ENCODE measurements around the gene DCDC1. TPM values are rescaled to one million over a fixed set of nuclear protein-coding genes. Genes with fewer than 3 reads are reported as not detected.

The DCDC1 gene
- total RNA-seq, 1 experiment from 2014 or later: 1.5 TPM

DNA sequence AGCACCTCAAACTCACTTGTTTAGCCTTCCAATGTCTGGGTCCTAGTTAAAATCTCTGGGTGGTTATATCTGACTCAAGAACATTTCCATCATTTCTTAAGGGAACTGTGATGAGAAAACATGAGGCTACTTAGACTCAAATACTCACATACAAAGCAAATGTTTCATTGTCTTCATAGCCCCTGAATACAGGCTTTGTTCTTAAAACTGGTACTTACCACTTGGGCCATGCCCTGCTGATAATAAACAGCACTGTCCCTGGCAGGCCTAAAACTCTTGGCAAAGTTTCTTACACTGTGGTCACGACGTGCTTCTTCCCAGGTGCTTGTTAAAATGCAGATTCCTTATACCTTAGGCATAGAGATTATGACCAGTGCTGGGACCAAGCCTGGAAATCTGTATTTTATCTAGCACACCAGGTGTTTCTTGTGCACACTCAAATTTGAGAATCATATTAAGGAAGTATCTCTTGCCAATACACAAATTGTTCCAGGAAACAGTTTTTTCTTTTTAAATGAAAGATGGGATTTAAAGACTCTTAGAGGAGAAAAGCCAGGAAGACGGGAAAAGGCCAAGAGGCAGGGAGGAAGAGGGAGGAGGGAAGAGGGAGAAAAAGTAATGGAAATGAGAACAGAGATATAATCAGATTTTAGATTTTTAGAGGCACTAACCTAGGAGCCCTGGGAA lies 495.5 kb downstream of the DCDC1 start:
- Histone ChIP-seq H3K4me1 (ENCODE audit: control insufficient read depth in 1 of 2, insufficient read depth in 2 of 2, low read length in 2 of 2) (no peaks in the 10 kb centered on the region), H3K79me2 (ENCODE audit: insufficient read depth, low read length) (no peaks in the 10 kb centered on the region), H3K9ac (ENCODE audit: low read length) (no peak overlapping the region), H3K9me3 (ENCODE audit: control insufficient read depth in 1 of 2, insufficient read depth in 1 of 2, low read depth in 1 of 2, low read length in 2 of 2) (no peaks in the 10 kb centered on the region), H3K4me3 (replicated peaks in 1 of 2; ENCODE audit: low read depth in 1 of 2, low read length in 2 of 2) (no peak overlapping the region), H4K20me1 (ENCODE audit: insufficient read depth) (no peaks in the 10 kb centered on the region), H3K4me2 (ENCODE audit: low read length) (no peak overlapping the region), H3K36me3 (ENCODE audit: control insufficient read depth in 1 of 2, insufficient read depth in 2 of 2, low read length in 2 of 2) (no peaks in the 10 kb centered on the region), H2AFZ (ENCODE audit: low read depth, low read length, poor library complexity, severe bottlenecking) (no peak overlapping the region), H3K27me3 (ENCODE audit: insufficient read depth, low read length) (peaks cover 32% of the 10 kb centered on the region), H3K9me2 (ENCODE audit: insufficient read depth) (no peaks in the 10 kb centered on the region), H3K27ac (ENCODE audit: low read depth, low read length) (no peak overlapping the region)
- ChIA-PET POLR2A (no interaction called here), RAD21 (ENCODE audit: low non-redundant PET in 1 of 2, low total read pairs in 2 of 2, uncharacterized antibody in 2 of 2, unreplicated experiment in 2 of 2) (no interaction called here), CTCF (no interaction called here)
- intact Hi-C loops (cut with micrococcal nuclease): no loop called here
- ATAC-seq: no peak
- DNase-seq (ENCODE audit: low read depth, low spot score): no peak
- no peak for TF ChIP-seq CBX3 (IDR thresholded peaks at IDR 0.05; ENCODE audit: low read depth)
- no peak for TF ChIP-seq FOSL1 (IDR thresholded peaks at IDR 0.05; ENCODE audit: low read depth)
- no TSS peak for BruUV-seq (replicated peaks)

DNA sequence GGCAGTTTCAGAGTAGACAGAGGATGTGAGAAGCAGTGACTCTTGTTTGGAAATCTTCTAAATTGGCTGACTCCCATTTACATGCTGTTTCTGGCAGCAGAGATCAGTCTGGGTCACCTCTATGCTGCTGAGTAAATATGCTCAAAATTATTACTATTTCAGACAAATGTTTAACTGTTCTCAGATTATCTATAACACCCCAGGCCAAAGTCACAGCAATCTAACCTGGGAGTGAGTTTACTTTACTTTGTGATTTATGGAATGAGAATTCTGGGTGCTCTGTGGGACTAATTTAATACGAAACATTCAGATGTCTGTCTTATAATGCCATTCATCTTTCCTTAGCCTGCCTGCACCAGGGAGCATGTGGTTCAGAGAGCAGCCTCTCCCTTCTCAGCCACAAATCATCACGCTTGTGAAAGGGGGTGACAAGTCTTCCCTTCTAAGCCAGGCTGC lies 500.9 kb downstream of the DCDC1 start:
- Histone ChIP-seq H2AFZ (ENCODE audit: low read depth, low read length, poor library complexity, severe bottlenecking) (no peak overlapping the region), H3K4me3 (replicated peaks in 1 of 2; ENCODE audit: low read depth in 1 of 2, low read length in 2 of 2) (no peak overlapping the region), H3K9ac (ENCODE audit: low read length) (no peak overlapping the region), H3K9me3 (ENCODE audit: control insufficient read depth in 1 of 2, insufficient read depth in 1 of 2, low read depth in 1 of 2, low read length in 2 of 2) (no peaks in the 10 kb centered on the region), H3K27ac (ENCODE audit: low read depth, low read length) (no peak overlapping the region), H3K36me3 (ENCODE audit: control insufficient read depth in 1 of 2, insufficient read depth in 2 of 2, low read length in 2 of 2) (no peaks in the 10 kb centered on the region), H4K20me1 (ENCODE audit: insufficient read depth) (no peaks in the 10 kb centered on the region), H3K27me3 (ENCODE audit: insufficient read depth, low read length) (peaks cover 11% of the 10 kb centered on the region; the same call in 1 of the 2 replicates), H3K9me2 (ENCODE audit: insufficient read depth) (no peaks in the 10 kb centered on the region), H3K79me2 (ENCODE audit: insufficient read depth, low read length) (no peaks in the 10 kb centered on the region), H3K4me2 (ENCODE audit: low read length) (no peak overlapping the region), H3K4me1 (ENCODE audit: control insufficient read depth in 1 of 2, insufficient read depth in 2 of 2, low read length in 2 of 2) (no peaks in the 10 kb centered on the region)
- no TSS peak for BruUV-seq (replicated peaks)
- intact Hi-C loops (cut with micrococcal nuclease): no loop called here
- RAD21 ChIA-PET (ENCODE audit: low non-redundant PET in 1 of 2, low total read pairs in 2 of 2, uncharacterized antibody in 2 of 2, unreplicated experiment in 2 of 2): no interaction called here
- ATAC-seq (no peak), DNase-seq (ENCODE audit: low read depth, low spot score) (no peak)
- POLR2A ChIA-PET: no interaction called here
- CTCF ChIA-PET: no interaction called here
- TF ChIP-seq, protein P1, sequence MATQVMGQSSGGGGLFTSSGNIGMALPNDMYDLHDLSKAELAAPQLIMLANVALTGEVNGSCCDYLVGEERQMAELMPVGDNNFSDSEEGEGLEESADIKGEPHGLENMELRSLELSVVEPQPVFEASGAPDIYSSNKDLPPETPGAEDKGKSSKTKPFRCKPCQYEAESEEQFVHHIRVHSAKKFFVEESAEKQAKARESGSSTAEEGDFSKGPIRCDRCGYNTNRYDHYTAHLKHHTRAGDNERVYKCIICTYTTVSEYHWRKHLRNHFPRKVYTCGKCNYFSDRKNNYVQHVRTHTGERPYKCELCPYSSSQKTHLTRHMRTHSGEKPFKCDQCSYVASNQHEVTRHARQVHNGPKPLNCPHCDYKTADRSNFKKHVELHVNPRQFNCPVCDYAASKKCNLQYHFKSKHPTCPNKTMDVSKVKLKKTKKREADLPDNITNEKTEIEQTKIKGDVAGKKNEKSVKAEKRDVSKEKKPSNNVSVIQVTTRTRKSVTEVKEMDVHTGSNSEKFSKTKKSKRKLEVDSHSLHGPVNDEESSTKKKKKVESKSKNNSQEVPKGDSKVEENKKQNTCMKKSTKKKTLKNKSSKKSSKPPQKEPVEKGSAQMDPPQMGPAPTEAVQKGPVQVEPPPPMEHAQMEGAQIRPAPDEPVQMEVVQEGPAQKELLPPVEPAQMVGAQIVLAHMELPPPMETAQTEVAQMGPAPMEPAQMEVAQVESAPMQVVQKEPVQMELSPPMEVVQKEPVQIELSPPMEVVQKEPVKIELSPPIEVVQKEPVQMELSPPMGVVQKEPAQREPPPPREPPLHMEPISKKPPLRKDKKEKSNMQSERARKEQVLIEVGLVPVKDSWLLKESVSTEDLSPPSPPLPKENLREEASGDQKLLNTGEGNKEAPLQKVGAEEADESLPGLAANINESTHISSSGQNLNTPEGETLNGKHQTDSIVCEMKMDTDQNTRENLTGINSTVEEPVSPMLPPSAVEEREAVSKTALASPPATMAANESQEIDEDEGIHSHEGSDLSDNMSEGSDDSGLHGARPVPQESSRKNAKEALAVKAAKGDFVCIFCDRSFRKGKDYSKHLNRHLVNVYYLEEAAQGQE (IDR thresholded peaks at IDR 0.05; ENCODE audit: low read depth): no peak
- TF ChIP-seq ZNF274 (IDR thresholded peaks at IDR 0.05; ENCODE audit: low read depth, low read length) (no peak), SIN3A (IDR thresholded peaks at IDR 0.05; ENCODE audit: low read depth) (no peak), CEBPB (IDR thresholded peaks at IDR 0.05; ENCODE audit: low read depth) (no peak), POLR2AphosphoS5 (IDR thresholded peaks at IDR 0.05; ENCODE audit: low read depth, low read length) (no peak), JUND (IDR thresholded peaks at IDR 0.05) (no peak), SRF (IDR thresholded peaks at IDR 0.05; ENCODE audit: low read depth) (no peak), CBX3 (IDR thresholded peaks at IDR 0.05; ENCODE audit: low read depth) (no peak), ELF1 (IDR thresholded peaks at IDR 0.05; ENCODE audit: borderline replicate concordance, low read depth) (no peak), ZFX (IDR thresholded peaks at IDR 0.05) (no peak)
- TF ChIP-seq, protein P2, sequence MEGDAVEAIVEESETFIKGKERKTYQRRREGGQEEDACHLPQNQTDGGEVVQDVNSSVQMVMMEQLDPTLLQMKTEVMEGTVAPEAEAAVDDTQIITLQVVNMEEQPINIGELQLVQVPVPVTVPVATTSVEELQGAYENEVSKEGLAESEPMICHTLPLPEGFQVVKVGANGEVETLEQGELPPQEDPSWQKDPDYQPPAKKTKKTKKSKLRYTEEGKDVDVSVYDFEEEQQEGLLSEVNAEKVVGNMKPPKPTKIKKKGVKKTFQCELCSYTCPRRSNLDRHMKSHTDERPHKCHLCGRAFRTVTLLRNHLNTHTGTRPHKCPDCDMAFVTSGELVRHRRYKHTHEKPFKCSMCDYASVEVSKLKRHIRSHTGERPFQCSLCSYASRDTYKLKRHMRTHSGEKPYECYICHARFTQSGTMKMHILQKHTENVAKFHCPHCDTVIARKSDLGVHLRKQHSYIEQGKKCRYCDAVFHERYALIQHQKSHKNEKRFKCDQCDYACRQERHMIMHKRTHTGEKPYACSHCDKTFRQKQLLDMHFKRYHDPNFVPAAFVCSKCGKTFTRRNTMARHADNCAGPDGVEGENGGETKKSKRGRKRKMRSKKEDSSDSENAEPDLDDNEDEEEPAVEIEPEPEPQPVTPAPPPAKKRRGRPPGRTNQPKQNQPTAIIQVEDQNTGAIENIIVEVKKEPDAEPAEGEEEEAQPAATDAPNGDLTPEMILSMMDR (IDR thresholded peaks at IDR 0.05 in 2 of 3, conservative IDR thresholded peaks at IDR 0.05 in 1 of 3; ENCODE audit: borderline replicate concordance in 1 of 3, insufficient read depth in 1 of 3, low read depth in 2 of 3, low read length in 2 of 3): no peak
- TF ChIP-seq, protein P3, sequence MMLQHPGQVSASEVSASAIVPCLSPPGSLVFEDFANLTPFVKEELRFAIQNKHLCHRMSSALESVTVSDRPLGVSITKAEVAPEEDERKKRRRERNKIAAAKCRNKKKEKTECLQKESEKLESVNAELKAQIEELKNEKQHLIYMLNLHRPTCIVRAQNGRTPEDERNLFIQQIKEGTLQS (IDR thresholded peaks at IDR 0.05): no peak

Measured in HCT116 (cell line).